SK-N-SH (cell line): ENCODE results near the gene REC8. TPM values are rescaled to one million over a fixed set of nuclear protein-coding genes. Genes with fewer than 3 reads are reported as not detected.

Source experiments
- CTCF ChIA-PET: fragments of 300-600, 350-600 bp; formaldehyde crosslinking; extraction: SDS; loops from one replicate; lab custom pipeline; 2021; lab: Yijun Ruan, JAX
- POLR2A ChIA-PET: fragments of 350-600 bp; sonication (Branson Sonifier 250); formaldehyde crosslinking; extraction: SDS; loops from one replicate; lab custom pipeline; 2020; ENCODE audit warnings: antibody characterized with exemption, inconsistent platforms; lab: Yijun Ruan, JAX
- DNase-seq: peaks from one replicate; pipeline ENCODE4 v3.0.0; 2012
- H2AFZ ChIP-seq: fragments of 200-600 bp; sonication (generic); 2 replicates; pipeline ENCODE4 v1.8.1; 2016; ENCODE audit warnings: antibody characterized with exemption, mild to moderate bottlenecking, low read depth
- H3F3A ChIP-seq: fragments of 200-600 bp; sonication (generic); replicated peaks from 2 replicates; pipeline ENCODE3; 2016; ENCODE audit warnings: antibody characterized with exemption, mild to moderate bottlenecking; ENCODE audit not compliant: insufficient read depth
- H3K27ac ChIP-seq, 2 experiments: fragments of 200-500 bp in 1 of 2; fragments of 200-600 bp in 1 of 2; sonication (Bioruptor generic) in 1 of 2; sonication (generic), shearing (Covaris generic) in 1 of 2; 2 replicates each; pipeline versions ENCODE4 v1.5.1 to v1.6.1; 2014 to 2016; ENCODE audit warnings: low read depth in 2 of 2, inconsistent platforms in 1 of 2, low read length in 1 of 2, mild to moderate bottlenecking in 1 of 2, mixed read lengths in 1 of 2
- H3K27me3 ChIP-seq: fragments of 200-600 bp; sonication (generic), shearing (Covaris generic); 2 replicates; pipeline ENCODE4 v1.6.1; 2016; ENCODE audit warnings: mixed run types; ENCODE audit not compliant: insufficient read depth
- H3K36me3 ChIP-seq, 2 experiments: fragments of 200-500 bp in 1 of 2; fragments of 200-600 bp in 1 of 2; sonication (Bioruptor generic) in 1 of 2; sonication (generic) in 1 of 2; replicated peaks in 1 of 2; 2 replicates each; pipeline versions ENCODE3 to v1.5.1; 2014 to 2016; ENCODE audit warnings: low read length in 1 of 2, mild to moderate bottlenecking in 1 of 2; ENCODE audit not compliant: insufficient read depth in 2 of 2, control insufficient read depth in 1 of 2
- H3K4me1 ChIP-seq, 2 experiments: fragments of 200-500 bp in 1 of 2; fragments of 200-600 bp in 1 of 2; sonication (Bioruptor generic) in 1 of 2; sonication (generic), shearing (Covaris generic) in 1 of 2; 2 replicates each; pipeline versions ENCODE4 v1.5.1 to v1.6.1; 2014 to 2016; ENCODE audit warnings: low read depth in 1 of 2, low read length in 1 of 2, mixed run types in 1 of 2; ENCODE audit not compliant: insufficient read depth in 2 of 2, control insufficient read depth in 1 of 2
- H3K4me2 ChIP-seq: fragments of 200-600 bp; sonication (generic), shearing (Covaris generic); 2 replicates; pipeline ENCODE4 v1.6.1; 2017; ENCODE audit warnings: mixed run types
- H3K4me3 ChIP-seq, 2 experiments: fragments of 200-500 bp in 1 of 2; fragments of 200-600 bp in 1 of 2; sonication (Bioruptor generic) in 1 of 2; sonication (generic), shearing (Covaris generic) in 1 of 2; 2 replicates each; pipeline versions ENCODE4 v1.5.1 to v1.8.1; 2014 to 2016; ENCODE audit warnings: low read depth in 2 of 2, inconsistent platforms in 1 of 2, low read length in 1 of 2, mild to moderate bottlenecking in 1 of 2, mixed read lengths in 1 of 2, moderate library complexity in 1 of 2
- H3K79me2 ChIP-seq: fragments of 200-600 bp; sonication (generic); 2 replicates; pipeline ENCODE4 v1.8.1; 2017; ENCODE audit warnings: mild to moderate bottlenecking; ENCODE audit not compliant: insufficient read depth
- H3K9ac ChIP-seq: fragments of 200-600 bp; sonication (generic); 2 replicates; pipeline ENCODE4 v1.6.1; 2017; ENCODE audit warnings: mixed run types
- H3K9me2 ChIP-seq: fragments of 200-600 bp; sonication (generic); 2 replicates; pipeline ENCODE4 v1.6.1; 2017; ENCODE audit warnings: mixed run types
- H3K9me3 ChIP-seq: fragments of 200-600 bp; sonication (generic); 2 replicates; pipeline ENCODE4 v1.6.1; 2017; ENCODE audit warnings: mixed run types, mild to moderate bottlenecking, moderate library complexity
- H4K20me1 ChIP-seq: fragments of 200-600 bp; sonication (generic); 2 replicates; pipeline ENCODE4 v1.6.1; 2017; ENCODE audit warnings: mild to moderate bottlenecking, mixed run types; ENCODE audit not compliant: insufficient read depth
- CTCF ChIP-seq: fragments of 200-600 bp; sonication (generic); IDR thresholded peaks from 2 replicates; pipeline ENCODE4 v1.6.1; 2017; ENCODE audit warnings: antibody characterized with exemption, mild to moderate bottlenecking, moderate library complexity
- FOXM1 ChIP-seq: IDR thresholded peaks from 2 replicates; pipeline ENCODE4 v1.4.0; 2012; ENCODE audit warnings: low read depth, mild to moderate bottlenecking
- GABPA ChIP-seq: IDR thresholded peaks from 2 replicates; pipeline ENCODE4 v1.4.0; 2012; ENCODE audit warnings: low read depth, mild to moderate bottlenecking
- GATA2 ChIP-seq: sonication (generic); formaldehyde crosslinking; IDR thresholded peaks from 2 replicates; pipeline ENCODE4 v1.5.0; 2020; ENCODE audit warnings: mild to moderate bottlenecking, missing genetic modification reagents
- IRF3 ChIP-seq: fragments of 150-350 bp; IDR thresholded peaks from 2 replicates; pipeline ENCODE4 v1.6.1; 2016; ENCODE audit warnings: mild to moderate bottlenecking, low read depth, low read length
- JUND ChIP-seq: IDR thresholded peaks from 2 replicates; pipeline ENCODE4 v1.4.0; 2012
- MEF2A ChIP-seq: IDR thresholded peaks from 2 replicates; pipeline ENCODE4 v1.4.0; 2012; ENCODE audit warnings: low read depth, borderline replicate concordance
- PBX3 ChIP-seq: IDR thresholded peaks from 2 replicates; pipeline ENCODE4; 2012
- RCOR1 ChIP-seq: fragments of 150-350 bp; IDR thresholded peaks from 2 replicates; pipeline ENCODE4 v1.6.1; 2017; ENCODE audit warnings: antibody characterized with exemption, low read length
- REST ChIP-seq: IDR thresholded peaks from 2 replicates; pipeline ENCODE4 v1.6.1; 2012; ENCODE audit warnings: mild to moderate bottlenecking, low read depth, low read length, moderate library complexity
- RXRA ChIP-seq: IDR thresholded peaks from 2 replicates; pipeline ENCODE4 v1.4.0; 2012; ENCODE audit warnings: low read depth, mild to moderate bottlenecking, borderline replicate concordance
- TAF1 ChIP-seq: IDR thresholded peaks from 2 replicates; pipeline ENCODE4 v1.6.1; 2012; ENCODE audit warnings: low read depth, mild to moderate bottlenecking, low read length, moderate library complexity, borderline replicate concordance
- TCF12 ChIP-seq: IDR thresholded peaks from 2 replicates; pipeline ENCODE4 v1.4.0; 2012
- TEAD4 ChIP-seq: IDR thresholded peaks from 2 replicates; pipeline ENCODE4 v1.4.0; 2012; ENCODE audit warnings: mild to moderate bottlenecking, borderline replicate concordance; ENCODE audit not compliant: insufficient read depth
- USF2 ChIP-seq: fragments of 150-350 bp; IDR thresholded peaks from 2 replicates; pipeline ENCODE4 v1.6.1; 2017; ENCODE audit warnings: antibody characterized with exemption, low read length, low read depth, borderline replicate concordance
- YY1 ChIP-seq: IDR thresholded peaks from 2 replicates; pipeline ENCODE4 v1.4.0; 2012; ENCODE audit warnings: low read depth, mild to moderate bottlenecking
- WGBS: methylation state at CpG from one replicate; pipeline ENCODE4 v1.1.6; 2017; ENCODE audit warnings: low lambda C conversion rate; 5-methylcytosine and 5-hydroxymethylcytosine counted together
- polyA plus RNA-seq, 3 experiments: library from polyadenylated mRNA; depleted of rRNA; stranded (reverse); fragments of >200 nt; gene quantifications; 2 replicates each; pipeline ENCODE4 v1.2.3, GENCODE V29; 2012

Gene REC8
- polyA plus RNA-seq, 1 of the 3 experiments (the other 2 are of a cell fraction), result 23.2 TPM

- H3F3A ChIP-seq, result no peaks in the 10 kb centered on the region
- DNase-seq, result no peak
- ChIA-PET POLR2A (interaction anchor here (1.6 kb wide), 1 partner anchor 9 kb away, joined by 5 read pairs; the partner anchor contains the start of gene TM9SF1), CTCF (interaction anchor here (1.8 kb wide), 1 partner anchor 43 kb away, joined by 4 read pairs; the partner anchor contains the start of gene IRF9)
- H3K79me2 ChIP-seq, result peaks cover 17% of the 10 kb centered on the region; the same call in 1 of the 2 replicates
- 96% methylated on average over 7 of the region's 7 CpGs for WGBS
- no peaks in the 10 kb centered on the region for H3K27me3 ChIP-seq
- TF ChIP-seq GABPA, result no peak
- no peak for TF ChIP-seq CTCF
- TF ChIP-seq RXRA, result no peak
- no peak for TF ChIP-seq RCOR1
- TF ChIP-seq MEF2A, result no peak
- no peak for TF ChIP-seq USF2
- TF ChIP-seq TCF12, result no peak
- TF ChIP-seq TAF1, result no peak
- TF ChIP-seq YY1, result no peak
- TF ChIP-seq GATA2, result no peak
- no peak for TF ChIP-seq REST
- TF ChIP-seq TEAD4, result no peak
- no peak for TF ChIP-seq PBX3
- no peak for TF ChIP-seq FOXM1
- TF ChIP-seq IRF3, result no peak
- no peak for TF ChIP-seq JUND
- no peaks in the 10 kb centered on the region for H3K9me3 ChIP-seq
- no peak overlapping the region for H3K4me3 ChIP-seq
- H4K20me1 ChIP-seq, result no peaks in the 10 kb centered on the region
- H3K36me3 ChIP-seq, result peaks cover 35 to 57% of the 10 kb centered on the region in 2 experiments
- no peak overlapping the region for H3K27ac ChIP-seq
- H3K9me2 ChIP-seq, result no peaks in the 10 kb centered on the region
- H3K9ac ChIP-seq, result no peak overlapping the region
- H3K4me2 ChIP-seq, result no peak overlapping the region
- no peak overlapping the region for H2AFZ ChIP-seq
- H3K4me1 ChIP-seq, result no peaks in the 10 kb centered on the region
These were observed 32.6 kb downstream of the REC8 start for GRCh38 chr14:24204163-24205146.
